Neural progenitor cell (in vitro differentiated cells): ENCODE results near the gene NSG2.

Experiments used
- EZH2phosphoT487 ChIP-seq: fragments of 200-600 bp; sonication (generic); IDR thresholded peaks from 2 replicates; pipeline ENCODE4 v1.6.1; 2017; ENCODE audit warnings: antibody characterized with exemption
- TF ChIP-seq, protein P1 (sequence below): fragments of 200-600 bp; sonication (generic); IDR thresholded peaks from 2 replicates; pipeline ENCODE4 v1.5.1; 2017; ENCODE audit warnings: antibody characterized with exemption, mild to moderate bottlenecking

DNA sequence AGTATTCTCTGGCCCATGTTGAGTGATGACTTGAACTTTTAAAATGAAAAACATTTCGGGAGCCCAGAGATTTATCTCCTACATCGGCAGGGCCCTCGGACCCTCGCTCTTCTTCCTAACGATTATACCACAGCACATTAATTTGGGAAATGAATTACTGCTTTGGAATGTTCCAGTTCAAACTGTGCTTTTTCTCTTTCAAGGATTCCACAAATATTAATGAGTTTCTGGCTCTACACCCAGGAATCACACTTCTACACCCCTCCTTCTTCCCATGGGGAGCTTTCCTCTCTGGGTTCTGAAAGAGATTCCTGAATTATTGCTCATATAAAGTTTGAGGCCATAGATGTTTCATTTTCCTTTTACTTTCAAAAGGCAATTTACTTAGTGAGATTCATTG, 41.2 kb downstream of the NSG2 start:
- TF ChIP-seq, protein P1, sequence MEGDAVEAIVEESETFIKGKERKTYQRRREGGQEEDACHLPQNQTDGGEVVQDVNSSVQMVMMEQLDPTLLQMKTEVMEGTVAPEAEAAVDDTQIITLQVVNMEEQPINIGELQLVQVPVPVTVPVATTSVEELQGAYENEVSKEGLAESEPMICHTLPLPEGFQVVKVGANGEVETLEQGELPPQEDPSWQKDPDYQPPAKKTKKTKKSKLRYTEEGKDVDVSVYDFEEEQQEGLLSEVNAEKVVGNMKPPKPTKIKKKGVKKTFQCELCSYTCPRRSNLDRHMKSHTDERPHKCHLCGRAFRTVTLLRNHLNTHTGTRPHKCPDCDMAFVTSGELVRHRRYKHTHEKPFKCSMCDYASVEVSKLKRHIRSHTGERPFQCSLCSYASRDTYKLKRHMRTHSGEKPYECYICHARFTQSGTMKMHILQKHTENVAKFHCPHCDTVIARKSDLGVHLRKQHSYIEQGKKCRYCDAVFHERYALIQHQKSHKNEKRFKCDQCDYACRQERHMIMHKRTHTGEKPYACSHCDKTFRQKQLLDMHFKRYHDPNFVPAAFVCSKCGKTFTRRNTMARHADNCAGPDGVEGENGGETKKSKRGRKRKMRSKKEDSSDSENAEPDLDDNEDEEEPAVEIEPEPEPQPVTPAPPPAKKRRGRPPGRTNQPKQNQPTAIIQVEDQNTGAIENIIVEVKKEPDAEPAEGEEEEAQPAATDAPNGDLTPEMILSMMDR: no peak
- no peak for TF ChIP-seq EZH2phosphoT487
